HCT116 (cell line): Measurements from ENCODE around the gene GNLY. TPM values are rescaled to one million over a fixed set of nuclear protein-coding genes. Genes with fewer than 3 reads are reported as not detected.

Experiments used
- ATAC-seq: fragments of 200-7000 bp; cut with Tn5 transposase; 2 replicates; pipeline ENCODE4 v1.9.1; 2020; ENCODE audit warnings: mild to moderate bottlenecking, moderate library complexity
- BruUV-seq: library from RNA; stranded (reverse); fragments of 400-500 nt; replicated peaks from 2 replicates; lab custom pipeline; 2021; lab: Mats Ljungman, UMichigan
- CTCF ChIA-PET: fragments of 300-600 bp; sonication (Branson Sonifier 250); formaldehyde crosslinking; loops from one replicate; lab custom pipeline; 2021; ENCODE audit warnings: antibody characterized with exemption; lab: Charles Lee
- POLR2A ChIA-PET: fragments of 300-600, 350-600 bp; sonication (Branson Sonifier 250); formaldehyde crosslinking; loops from one replicate; lab custom pipeline; 2021; ENCODE audit warnings: antibody characterized with exemption; lab: Charles Lee
- RAD21 ChIA-PET, 2 experiments: fragments of 300-600 bp; sonication (Branson Sonifier 250); formaldehyde crosslinking; loops; one replicate each; lab custom pipeline; 2023; ENCODE audit warnings: low total read pairs in 2 of 2; ENCODE audit not compliant: uncharacterized antibody in 2 of 2, unreplicated experiment in 2 of 2, low non-redundant PET in 1 of 2; lab: Charles Lee
- DNase-seq: peaks from one replicate; pipeline ENCODE4 v3.0.0-alpha.2; 2010; ENCODE audit warnings: low read depth, low spot score
- H2AFZ ChIP-seq: fragments of 200-600 bp; shearing (Covaris generic), sonication (generic); 2 replicates; pipeline ENCODE4 v1.6.1; 2017; ENCODE audit warnings: low read depth, mixed run types, mixed read lengths, antibody characterized with exemption, low read length; ENCODE audit not compliant: poor library complexity, severe bottlenecking
- H3K27ac ChIP-seq: 2 replicates; pipeline ENCODE4 v1.5.1; 2012; ENCODE audit warnings: low read depth, low read length
- H3K27me3 ChIP-seq: fragments of 200-600 bp; sonication (generic); 2 replicates; pipeline ENCODE4 v1.6.1; 2016; ENCODE audit warnings: mixed run types, low read length, mixed read lengths; ENCODE audit not compliant: insufficient read depth
- H3K36me3 ChIP-seq, 2 experiments: fragments of 200-500 bp in 1 of 2; fragments of 200-600 bp in 1 of 2; sonication (Bioruptor generic) in 1 of 2; sonication (generic) in 1 of 2; 2 replicates each; pipeline versions ENCODE4 v1.5.1 to v1.6.1; 2014 to 2016; ENCODE audit warnings: low read length in 2 of 2, inconsistent platforms in 1 of 2, mixed read lengths in 1 of 2, mixed run types in 1 of 2; ENCODE audit not compliant: insufficient read depth in 2 of 2, control insufficient read depth in 1 of 2
- H3K4me1 ChIP-seq, 2 experiments: fragments of 200-600 bp in 1 of 2; sonication (generic) in 1 of 2; 2 replicates each; pipeline versions ENCODE4 v1.5.1 to v1.6.1; 2012 to 2017; ENCODE audit warnings: low read length in 2 of 2, inconsistent platforms in 1 of 2, mild to moderate bottlenecking in 1 of 2, mixed read lengths in 1 of 2, mixed run types in 1 of 2, moderate library complexity in 1 of 2; ENCODE audit not compliant: insufficient read depth in 2 of 2, control insufficient read depth in 1 of 2
- H3K4me2 ChIP-seq: fragments of 200-600 bp; sonication (generic); 2 replicates; pipeline ENCODE4 v1.6.1; 2017; ENCODE audit warnings: mixed run types, low read length, mixed read lengths
- H3K4me3 ChIP-seq, 2 experiments: fragments of 200-600 bp in 1 of 2; sonication (generic) in 1 of 2; replicated peaks in 1 of 2; 2 replicates each; pipeline ENCODE4 v1.5.1; 2011 to 2016; ENCODE audit warnings: low read length in 2 of 2, control low read depth in 1 of 2, low read depth in 1 of 2, mild to moderate bottlenecking in 1 of 2, mixed read lengths in 1 of 2, mixed run types in 1 of 2
- H3K79me2 ChIP-seq: fragments of 200-600 bp; sonication (generic); 2 replicates; pipeline ENCODE4 v1.6.1; 2017; ENCODE audit warnings: mild to moderate bottlenecking, mixed run types, low read length, moderate library complexity, mixed read lengths; ENCODE audit not compliant: insufficient read depth
- H3K9ac ChIP-seq: fragments of 200-600 bp; sonication (generic); 2 replicates; pipeline ENCODE4 v1.6.1; 2016; ENCODE audit warnings: low read length, mixed read lengths
- H3K9me2 ChIP-seq: fragments of 200-600 bp; sonication (generic), shearing (Covaris generic); 2 replicates; pipeline ENCODE4 v1.6.1; 2017; ENCODE audit warnings: mixed run types, mild to moderate bottlenecking, moderate library complexity; ENCODE audit not compliant: insufficient read depth
- H3K9me3 ChIP-seq, 2 experiments: fragments of 200-500 bp in 1 of 2; fragments of 200-600 bp in 1 of 2; sonication (Bioruptor generic) in 1 of 2; sonication (generic) in 1 of 2; 2 replicates each; pipeline ENCODE4 v1.6.1; 2014 to 2017; ENCODE audit warnings: low read length in 2 of 2, mixed read lengths in 2 of 2, inconsistent platforms in 1 of 2, low read depth in 1 of 2, mild to moderate bottlenecking in 1 of 2, mixed run types in 1 of 2, moderate library complexity in 1 of 2; ENCODE audit not compliant: control insufficient read depth in 1 of 2, insufficient read depth in 1 of 2
- H4K20me1 ChIP-seq: fragments of 200-600 bp; sonication (generic), shearing (Covaris generic); 2 replicates; pipeline ENCODE4 v1.6.1; 2017; ENCODE audit warnings: mixed run types, mild to moderate bottlenecking, moderate library complexity; ENCODE audit not compliant: insufficient read depth
- CEBPB ChIP-seq: IDR thresholded peaks from 2 replicates; pipeline ENCODE4 v1.6.1; 2012; ENCODE audit warnings: low read depth
- EGR1 ChIP-seq: IDR thresholded peaks from 2 replicates; pipeline ENCODE4 v1.6.1; 2012; ENCODE audit warnings: low read depth
- EZH2phosphoT487 ChIP-seq: fragments of 200-600 bp; IDR thresholded peaks from 2 replicates; pipeline ENCODE4 v1.6.1; 2018; ENCODE audit warnings: antibody characterized with exemption, borderline replicate concordance
- JUND ChIP-seq: IDR thresholded peaks from 2 replicates; pipeline ENCODE4 v1.6.1; 2012
- POLR2A ChIP-seq: IDR thresholded peaks from 2 replicates; pipeline ENCODE4 v1.7.0; 2011; ENCODE audit warnings: borderline replicate concordance; ENCODE audit not compliant: insufficient read depth, insufficient read length; ENCODE audit errors: extremely low read depth
- POLR2AphosphoS5 ChIP-seq: IDR thresholded peaks from 2 replicates; pipeline ENCODE4 v1.6.1; 2011; ENCODE audit warnings: mild to moderate bottlenecking, low read depth, low read length, moderate library complexity
- REST ChIP-seq: IDR thresholded peaks from 2 replicates; pipeline ENCODE4 v1.6.1; 2012; ENCODE audit warnings: low read depth
- SIN3A ChIP-seq: IDR thresholded peaks from 2 replicates; pipeline ENCODE4 v1.6.1; 2012; ENCODE audit warnings: low read depth
- intact Hi-C: fragments of 100-400 bp; cut with micrococcal nuclease; formaldehyde crosslinking; loops from 2 replicates; pipeline ENCODE4 v1.10.0; 2022
- total RNA-seq: library from RNA; stranded (reverse); gene quantifications from one replicate; pipeline ENCODE4 v1.2.1, GENCODE V29; 2021; ENCODE audit not compliant: unreplicated experiment
- TF ChIP-seq, protein P1 (sequence below): IDR thresholded peaks from 2 replicates; pipeline ENCODE4 v1.6.1; 2011; ENCODE audit warnings: mild to moderate bottlenecking, low read length, moderate library complexity; ENCODE audit not compliant: insufficient replicate concordance; ENCODE audit errors: extremely low read depth
- TF ChIP-seq, protein P2 (sequence below): IDR thresholded peaks from 2 replicates; pipeline ENCODE4 v1.6.1; 2012

The GNLY gene
- total RNA-seq, 1 experiment from 2014 or later: 0.74 TPM

DNA sequence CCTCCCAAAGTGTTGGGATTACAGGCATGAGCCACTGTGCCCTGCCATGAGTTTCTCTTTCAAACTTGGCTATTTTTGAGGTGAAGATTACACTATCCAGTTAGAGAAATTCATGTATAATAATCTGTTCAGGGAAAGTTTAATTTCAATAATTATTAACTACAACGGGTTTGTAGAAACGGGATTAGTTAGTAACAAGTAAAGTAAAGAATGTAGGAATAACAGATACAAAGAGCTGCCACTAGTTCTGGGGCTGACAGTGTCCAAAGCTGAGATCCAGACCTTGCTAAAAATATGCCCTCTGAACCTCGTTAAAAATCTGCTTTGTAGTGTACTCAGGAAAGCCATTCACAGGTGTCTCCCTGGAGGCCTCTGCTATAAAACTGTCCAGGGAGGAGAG, 43.1 kb upstream of the GNLY start:
- no peaks in the 10 kb centered on the region for H4K20me1 ChIP-seq
- ChIA-PET POLR2A (no interaction called here), RAD21 (no interaction called here), CTCF (no interaction called here)
- no peaks in the 10 kb centered on the region for H3K9me2 ChIP-seq
- H2AFZ ChIP-seq: no peak overlapping the region
- H3K27ac ChIP-seq: no peak overlapping the region
- TF ChIP-seq EGR1 (no peak), CEBPB (no peak), POLR2AphosphoS5 (no peak)
- intact Hi-C loops: no loop called here
- 0 out of 2 replicates have a peak, but pooled peaks cover 12% of the 10 kb centered on the region for H3K79me2 ChIP-seq
- H3K9me3 ChIP-seq: no peaks in the 10 kb centered on the region
- no peaks in the 10 kb centered on the region for H3K27me3 ChIP-seq
- no TSS peak for BruUV-seq
- H3K4me1 ChIP-seq: no peaks in the 10 kb centered on the region
- H3K4me3 ChIP-seq: no peak overlapping the region
- ATAC-seq (no peak), DNase-seq (no peak)
- H3K4me2 ChIP-seq: no peak overlapping the region
- no peak overlapping the region for H3K9ac ChIP-seq
- peaks cover 43 to 58% of the 10 kb centered on the region in 2 experiments for H3K36me3 ChIP-seq

- ChIA-PET RAD21 (no interaction called here), POLR2A (no interaction called here), CTCF (interaction anchor here (1.4 kb wide), 1 partner anchor 15 kb away, joined by 5 read pairs; no protein-coding TSS in a partner anchor)
- no peak for ATAC-seq
- no TSS peak for BruUV-seq
- Histone ChIP-seq H3K4me1 (no peaks in the 10 kb centered on the region), H3K27me3 (no peaks in the 10 kb centered on the region), H2AFZ (no peak overlapping the region), H3K79me2 (0 out of 2 replicates have a peak, but pooled peaks cover 3% of the 10 kb centered on the region), H4K20me1 (no peaks in the 10 kb centered on the region), H3K27ac (no peak overlapping the region), H3K4me3 (no peak overlapping the region), H3K9ac (no peak overlapping the region), H3K36me3 (peaks cover 39 to 51% of the 10 kb centered on the region in 2 experiments), H3K9me3 (no peaks in the 10 kb centered on the region), H3K9me2 (no peaks in the 10 kb centered on the region), H3K4me2 (no peak overlapping the region)
- no peak for DNase-seq
- no peak for TF ChIP-seq JUND
- no peak for TF ChIP-seq POLR2AphosphoS5
- TF ChIP-seq EZH2phosphoT487: no peak
- TF ChIP-seq REST: no peak
- TF ChIP-seq, protein P1, sequence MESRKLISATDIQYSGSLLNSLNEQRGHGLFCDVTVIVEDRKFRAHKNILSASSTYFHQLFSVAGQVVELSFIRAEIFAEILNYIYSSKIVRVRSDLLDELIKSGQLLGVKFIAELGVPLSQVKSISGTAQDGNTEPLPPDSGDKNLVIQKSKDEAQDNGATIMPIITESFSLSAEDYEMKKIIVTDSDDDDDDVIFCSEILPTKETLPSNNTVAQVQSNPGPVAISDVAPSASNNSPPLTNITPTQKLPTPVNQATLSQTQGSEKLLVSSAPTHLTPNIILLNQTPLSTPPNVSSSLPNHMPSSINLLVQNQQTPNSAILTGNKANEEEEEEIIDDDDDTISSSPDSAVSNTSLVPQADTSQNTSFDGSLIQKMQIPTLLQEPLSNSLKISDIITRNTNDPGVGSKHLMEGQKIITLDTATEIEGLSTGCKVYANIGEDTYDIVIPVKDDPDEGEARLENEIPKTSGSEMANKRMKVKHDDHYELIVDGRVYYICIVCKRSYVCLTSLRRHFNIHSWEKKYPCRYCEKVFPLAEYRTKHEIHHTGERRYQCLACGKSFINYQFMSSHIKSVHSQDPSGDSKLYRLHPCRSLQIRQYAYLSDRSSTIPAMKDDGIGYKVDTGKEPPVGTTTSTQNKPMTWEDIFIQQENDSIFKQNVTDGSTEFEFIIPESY: no peak
- TF ChIP-seq, protein P2, sequence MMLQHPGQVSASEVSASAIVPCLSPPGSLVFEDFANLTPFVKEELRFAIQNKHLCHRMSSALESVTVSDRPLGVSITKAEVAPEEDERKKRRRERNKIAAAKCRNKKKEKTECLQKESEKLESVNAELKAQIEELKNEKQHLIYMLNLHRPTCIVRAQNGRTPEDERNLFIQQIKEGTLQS: no peak
- no peak for TF ChIP-seq SIN3A
- TF ChIP-seq POLR2A: no peak
- intact Hi-C loops: no loop called here
Observed at GRCh38 chr2:85652056-85652455, 42.1 kb upstream of the GNLY start.
